Tongue (tissue), 2 donors: ENCODE measurements around the gene IL1B. TPM values are rescaled to one million over a fixed set of nuclear protein-coding genes. Genes with fewer than 3 reads are reported as not detected.
A peak's percentile ranks its signal among the peaks of the same experiment; 100 is the strongest.

ENCODE experiments used
- DNase-seq: peaks from one replicate; pipeline ENCODE4 v3.0.0-alpha.2; 2015
- total RNA-seq: library from RNA; depleted of rRNA; stranded (reverse); fragments of >200 nt; gene quantifications from one replicate; pipeline ENCODE4 v1.2.3, GENCODE V29; 2014

IL1B gene
- total RNA-seq, 1 donor from 2014 or later = 0.21 TPM

DNA sequence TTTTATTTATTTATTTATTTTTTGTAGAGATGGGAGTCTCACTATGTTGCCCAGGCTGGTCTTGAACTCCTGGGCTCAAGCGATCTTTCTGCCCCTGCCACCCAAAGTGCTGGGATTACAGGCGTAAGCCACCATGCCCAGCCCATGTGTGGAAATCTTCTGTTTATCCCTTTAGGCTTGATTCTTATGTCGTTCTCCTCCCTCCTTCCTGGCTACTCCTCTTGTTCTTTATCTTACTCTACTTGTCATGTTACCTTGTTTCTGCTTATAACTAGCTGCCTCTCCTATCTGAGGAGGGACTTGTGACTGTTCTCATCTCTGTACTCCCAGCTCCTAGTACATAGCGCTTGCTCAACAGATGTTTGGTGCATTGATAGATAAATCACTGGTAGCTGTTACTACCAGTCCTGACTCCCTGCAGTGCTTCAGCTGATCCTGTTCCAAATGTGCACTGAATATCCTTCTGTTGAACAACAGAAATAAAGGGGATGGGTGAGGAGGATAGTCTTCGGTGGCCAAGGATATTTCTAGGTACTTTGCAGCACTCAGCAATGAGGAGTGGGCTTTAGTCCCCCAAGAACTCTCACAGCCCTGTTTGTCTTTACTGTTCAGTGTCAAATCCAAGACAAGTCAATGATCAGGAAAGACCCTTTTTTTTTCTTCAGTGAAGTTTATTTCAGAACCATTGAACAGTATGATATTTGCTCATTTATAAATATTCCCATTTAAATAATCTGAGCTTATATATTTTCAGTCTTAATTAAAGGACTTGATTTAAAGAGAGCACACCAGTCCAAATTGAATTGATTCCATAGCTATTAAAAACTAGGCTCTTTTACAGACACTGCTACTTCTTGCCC is 7.2 kb downstream of the IL1B start:
- no peak for DNase-seq

DNA sequence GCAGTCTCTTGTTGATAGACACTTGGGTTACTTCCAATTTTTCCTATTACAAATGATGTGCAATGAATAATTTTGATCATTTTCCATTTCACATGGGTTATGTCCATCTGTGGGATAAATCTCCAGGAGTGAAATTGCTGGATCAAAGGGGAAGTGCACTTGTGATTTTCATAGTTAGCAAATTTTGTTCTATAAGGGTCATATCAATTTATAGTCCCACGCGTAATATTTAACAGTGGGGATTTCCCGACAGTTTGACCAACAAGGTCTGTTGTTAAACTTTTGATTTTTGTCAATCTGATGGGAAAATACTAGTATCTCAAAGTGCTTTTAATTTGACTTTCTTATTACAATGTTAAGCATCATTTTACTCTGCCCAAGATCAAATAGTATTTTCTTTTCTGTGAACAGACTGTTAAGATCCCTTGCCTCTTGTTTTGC is 8.3 kb downstream of the IL1B start:
- no peak for DNase-seq

DNA sequence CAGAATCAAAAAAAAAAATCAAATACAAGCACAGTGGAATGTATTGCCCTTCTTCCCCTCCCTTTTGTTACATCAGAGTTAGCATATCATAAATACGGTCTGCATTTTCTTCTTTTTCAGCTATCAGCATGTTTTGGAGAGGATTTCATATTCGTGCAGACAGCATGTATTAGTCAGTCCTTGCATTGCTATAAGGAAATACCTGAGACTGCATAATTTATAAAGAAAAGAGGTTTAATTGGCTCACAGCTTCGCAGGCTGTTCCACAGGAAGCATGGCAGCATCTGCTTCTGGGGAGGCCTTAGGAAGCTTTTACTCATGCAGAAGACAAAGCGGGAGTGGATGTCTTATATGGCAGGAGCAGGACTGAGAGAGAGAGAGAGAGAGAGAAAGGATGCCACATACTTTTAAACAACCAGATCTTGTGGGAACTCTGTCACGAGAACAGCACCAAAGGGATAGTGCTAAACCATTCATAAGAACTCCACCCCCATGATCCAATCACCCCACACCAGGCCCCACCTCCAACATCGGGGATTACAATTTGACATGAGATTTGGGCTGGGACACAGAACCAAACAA is 8.9 kb downstream of the IL1B start:
- DNase-seq = no peak

DNA sequence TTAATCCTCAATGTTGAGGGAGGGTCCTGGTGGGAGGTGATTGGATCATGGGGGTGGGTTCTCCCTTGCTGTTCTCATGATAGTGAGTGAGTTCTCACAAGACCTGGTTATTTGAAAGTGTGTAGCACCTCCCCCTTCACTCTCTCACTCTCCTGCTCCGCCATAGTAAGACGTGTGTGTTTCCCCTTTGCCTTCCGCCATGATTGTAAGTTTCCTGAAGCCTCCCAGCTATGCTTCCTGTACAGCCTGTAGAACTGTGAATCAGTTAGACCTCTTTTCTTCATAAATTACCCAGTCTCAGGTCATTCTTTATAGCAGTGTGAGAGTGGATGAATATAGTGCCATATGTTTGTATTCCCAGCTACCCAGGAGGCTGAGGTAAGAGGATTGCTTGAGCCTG is 9.6 kb downstream of the IL1B start:
- DNase-seq = no peak

DNA sequence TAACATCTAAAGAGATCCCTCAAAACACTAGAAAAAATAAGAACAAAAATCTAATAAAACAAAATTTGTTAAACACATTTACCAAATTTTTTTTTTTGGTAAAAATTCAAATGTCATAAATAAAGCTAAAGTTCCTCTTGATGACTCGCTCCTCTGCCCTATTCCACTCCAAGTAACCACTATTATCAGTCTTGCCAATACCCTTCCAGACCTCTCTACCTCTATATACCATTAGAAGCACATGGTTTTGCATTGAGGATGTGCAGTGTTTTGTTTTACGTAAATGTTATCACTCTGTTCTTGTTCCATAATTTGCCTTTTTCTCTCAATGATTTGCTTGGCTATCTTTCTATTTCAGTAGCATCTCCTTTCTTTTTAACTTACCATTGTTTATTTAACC is 10.9 kb downstream of the IL1B start:
- no peak for DNase-seq

DNA sequence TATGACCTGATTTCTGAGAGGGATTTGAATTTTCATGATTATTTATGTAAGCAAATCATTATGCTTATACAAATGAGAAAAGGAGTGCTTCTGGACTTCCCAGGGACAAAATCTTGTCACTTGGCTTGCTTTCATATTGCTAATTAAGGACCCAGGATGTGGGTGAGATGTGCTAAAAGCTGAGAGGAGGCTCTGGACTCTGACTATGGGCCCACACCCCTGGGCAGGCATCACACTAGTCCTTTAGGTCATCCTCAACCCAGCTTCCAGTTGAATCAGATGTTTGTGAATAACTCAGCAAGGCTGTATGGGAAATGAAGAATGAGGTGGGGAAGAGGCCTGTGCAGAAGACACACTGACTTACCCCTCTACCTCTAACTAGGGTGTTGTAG is 11.9 kb downstream of the IL1B start:
- no peak for DNase-seq

DNA sequence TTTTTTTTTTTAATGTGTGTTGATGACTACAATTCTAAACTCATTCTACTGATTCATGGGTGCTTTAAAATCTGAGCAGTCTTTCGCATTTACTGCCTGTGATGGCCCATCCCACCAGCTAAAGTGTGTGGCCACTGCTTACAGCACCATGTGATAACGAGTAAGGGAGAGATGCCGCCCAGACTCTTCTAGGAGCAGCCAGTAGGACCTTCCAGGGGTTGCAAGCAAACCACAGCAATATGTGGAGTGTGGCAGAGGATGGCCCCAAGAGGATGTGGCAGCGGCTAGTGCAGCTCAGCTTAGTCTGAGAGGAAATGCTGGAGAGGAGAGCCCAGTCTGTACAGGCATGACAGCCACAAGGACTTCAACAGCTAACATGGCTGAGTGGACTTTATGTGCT is 14.9 kb downstream of the IL1B start:
- no peak for DNase-seq

DNA sequence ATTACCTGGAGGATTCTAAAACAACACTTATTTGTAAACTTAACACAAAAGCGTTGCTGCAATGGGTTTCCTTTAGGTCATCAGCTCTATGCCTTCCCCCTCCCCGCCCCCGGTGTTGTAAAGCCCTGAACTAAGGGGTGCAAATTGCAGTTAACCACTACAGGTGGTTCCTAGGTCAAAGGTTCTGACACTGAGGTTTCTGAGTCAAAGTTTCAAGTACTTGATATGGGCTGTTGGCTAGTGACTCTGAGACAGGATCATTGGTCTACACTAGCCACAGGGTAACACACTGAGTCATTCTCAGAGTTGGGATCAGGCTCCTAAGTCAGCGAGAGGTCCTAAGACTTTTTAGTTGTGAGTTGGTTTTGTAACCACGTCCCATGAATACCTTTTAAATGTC is 15.4 kb downstream of the IL1B start:
- no peak for DNase-seq

DNA sequence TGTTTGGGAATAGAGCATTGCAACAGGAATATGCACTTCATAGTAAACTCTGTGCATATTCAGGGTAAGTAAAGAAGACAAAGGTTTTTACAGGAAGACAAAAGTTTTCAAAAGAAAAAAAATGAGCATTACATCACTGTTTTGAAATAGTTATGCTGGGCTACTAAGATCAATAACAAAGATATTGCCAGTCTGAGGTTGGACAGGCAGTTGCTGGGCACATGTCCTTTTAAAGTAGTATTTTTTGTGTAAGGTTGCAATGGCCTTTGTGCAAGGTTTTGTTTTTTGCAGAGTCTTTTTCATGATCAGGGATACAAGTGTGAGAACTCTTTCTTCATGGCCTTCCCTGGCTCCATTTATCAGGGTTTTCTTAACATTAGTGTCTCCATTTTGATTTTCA is 16.2 kb downstream of the IL1B start:
- no peak for DNase-seq

DNA sequence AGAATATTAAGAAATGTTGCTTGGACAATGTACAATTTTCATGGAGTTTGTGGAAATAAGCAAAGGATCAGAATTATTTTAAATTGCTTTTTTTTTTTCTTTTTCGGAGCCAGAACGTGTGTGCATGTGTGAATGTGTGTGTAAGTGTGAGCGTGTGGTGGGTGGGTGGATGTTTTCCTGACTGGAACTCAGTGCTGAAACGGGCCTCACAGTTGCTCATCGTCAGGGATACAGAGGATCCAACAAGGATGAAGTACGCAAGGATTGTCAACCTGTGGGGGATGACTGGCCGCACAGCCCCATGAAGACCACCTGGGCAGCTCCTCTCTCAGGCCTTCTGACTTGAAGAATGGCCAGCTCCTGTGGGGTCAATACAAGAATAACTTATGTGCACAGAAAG is 17.5 kb downstream of the IL1B start:
- DNase-seq = no peak

DNA sequence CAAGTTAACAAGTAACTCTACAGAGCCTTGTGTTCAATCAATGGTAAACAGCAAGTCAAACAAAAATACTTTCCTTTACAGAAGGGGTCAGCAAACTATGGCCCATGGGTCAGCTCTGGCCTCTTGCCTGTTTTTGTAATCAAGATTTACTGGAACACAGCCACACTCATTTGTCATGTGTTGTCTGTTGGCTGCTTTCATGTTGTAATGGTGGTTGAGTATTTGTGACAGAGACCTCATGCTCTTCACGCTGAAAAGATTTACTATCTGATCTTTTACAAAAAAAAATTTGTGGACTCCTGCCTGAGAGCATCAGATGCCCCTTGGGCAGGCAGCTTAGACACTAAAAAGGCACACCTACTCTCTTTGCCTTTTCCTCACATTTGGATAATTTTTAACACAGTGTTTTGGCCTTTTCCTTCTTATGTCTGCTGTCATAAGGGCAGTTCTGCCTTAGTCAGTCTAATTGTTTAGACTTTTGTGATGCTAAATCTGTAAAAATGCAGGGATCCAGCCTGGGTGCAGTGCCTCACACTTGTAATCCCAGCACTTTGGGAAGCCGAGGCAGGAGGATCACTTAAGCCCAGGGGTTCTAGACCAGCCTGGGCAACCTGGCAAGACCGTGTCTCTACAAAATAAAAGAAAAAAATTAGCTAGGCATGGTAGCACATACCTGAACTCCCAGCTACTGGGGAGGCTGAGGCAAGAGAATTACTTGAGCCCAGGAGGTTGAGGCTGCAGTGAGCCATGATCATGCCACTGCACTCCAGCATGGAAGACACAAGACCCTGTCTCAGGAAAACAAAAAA is 18.3 kb downstream of the IL1B start:
- no peak for DNase-seq

DNA sequence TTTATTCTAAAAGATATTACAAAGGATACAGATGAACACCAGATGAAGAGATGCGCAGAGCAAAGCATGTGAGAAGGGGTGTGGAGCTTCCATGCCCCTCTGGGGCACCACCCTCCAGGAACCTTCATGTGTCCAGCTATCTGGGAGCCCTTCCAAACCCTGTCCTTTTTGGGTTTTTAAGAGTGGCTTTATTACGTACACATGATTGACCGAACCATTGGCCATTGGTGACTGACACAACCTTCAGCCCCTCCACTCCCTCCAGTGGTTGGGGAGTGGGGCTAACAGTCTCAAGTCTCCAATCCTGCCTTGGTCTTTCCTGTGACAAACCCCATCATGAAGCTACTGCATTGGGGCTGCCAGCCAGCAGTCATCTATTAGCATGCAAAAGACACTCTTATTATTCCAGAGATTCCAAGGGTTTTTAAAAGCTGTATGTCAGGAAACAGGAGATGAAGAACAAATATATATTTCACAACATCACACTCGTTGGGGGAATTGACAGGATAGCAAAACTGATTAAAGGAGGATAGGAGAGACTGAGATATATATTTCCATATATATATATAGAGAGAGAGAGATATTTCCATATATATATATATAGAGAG is 19.4 kb downstream of the IL1B start:
- DNase-seq = no peak

DNA sequence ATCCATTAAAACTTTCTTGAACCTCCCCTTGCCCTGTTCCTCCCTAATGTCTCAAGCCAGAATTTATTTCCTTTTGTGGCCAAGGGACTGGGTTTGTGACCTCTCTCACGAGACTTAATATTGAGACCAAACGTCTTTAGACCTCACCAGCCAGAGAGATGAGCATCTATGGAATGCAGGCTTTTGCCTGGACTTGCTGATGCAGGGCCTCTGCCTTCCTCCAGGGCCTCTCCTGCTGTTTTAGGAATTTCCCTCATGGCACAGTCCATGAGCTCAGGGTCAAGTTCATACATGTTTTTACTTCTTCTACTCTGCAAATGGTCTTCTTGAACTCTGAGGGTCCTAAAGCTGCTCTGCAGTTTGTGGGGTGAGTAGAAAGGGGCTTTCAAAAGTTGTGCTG is 22.3 kb downstream of the IL1B start:
- peak; percentile 25 for DNase-seq

DNA sequence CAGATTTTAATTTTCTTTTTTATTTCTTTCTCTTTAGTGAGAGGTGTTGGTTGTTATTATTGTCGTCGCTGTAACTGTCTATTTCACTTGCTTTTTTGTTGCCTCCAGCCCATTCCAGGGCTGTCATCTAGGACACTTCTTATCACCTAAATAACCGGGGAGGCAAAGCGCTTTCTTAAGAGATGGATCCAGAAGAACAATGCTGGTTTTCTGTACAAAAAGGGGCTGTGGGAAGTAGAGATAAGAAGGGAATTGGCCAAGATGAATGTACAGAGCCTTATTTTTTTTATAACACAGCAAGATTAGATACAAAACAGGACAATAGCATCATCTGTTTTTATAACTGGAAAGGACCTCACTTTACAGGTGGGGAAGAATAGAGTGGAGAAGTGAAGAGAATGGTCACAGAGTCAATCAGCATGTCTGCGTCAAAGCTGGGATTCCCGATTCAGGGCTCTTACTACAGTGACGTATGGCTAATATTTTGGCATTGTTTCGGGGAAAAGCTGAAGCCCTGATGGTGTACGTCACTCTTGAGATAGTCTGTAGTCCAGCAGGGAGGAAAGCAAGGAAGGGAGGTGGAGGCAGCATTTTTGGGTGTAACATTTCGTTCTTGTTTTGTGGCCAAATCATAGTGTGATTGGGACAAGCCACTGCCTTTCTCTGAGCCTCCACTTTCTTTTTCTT is 23.2 kb downstream of the IL1B start:
- DNase-seq = no peak

DNA sequence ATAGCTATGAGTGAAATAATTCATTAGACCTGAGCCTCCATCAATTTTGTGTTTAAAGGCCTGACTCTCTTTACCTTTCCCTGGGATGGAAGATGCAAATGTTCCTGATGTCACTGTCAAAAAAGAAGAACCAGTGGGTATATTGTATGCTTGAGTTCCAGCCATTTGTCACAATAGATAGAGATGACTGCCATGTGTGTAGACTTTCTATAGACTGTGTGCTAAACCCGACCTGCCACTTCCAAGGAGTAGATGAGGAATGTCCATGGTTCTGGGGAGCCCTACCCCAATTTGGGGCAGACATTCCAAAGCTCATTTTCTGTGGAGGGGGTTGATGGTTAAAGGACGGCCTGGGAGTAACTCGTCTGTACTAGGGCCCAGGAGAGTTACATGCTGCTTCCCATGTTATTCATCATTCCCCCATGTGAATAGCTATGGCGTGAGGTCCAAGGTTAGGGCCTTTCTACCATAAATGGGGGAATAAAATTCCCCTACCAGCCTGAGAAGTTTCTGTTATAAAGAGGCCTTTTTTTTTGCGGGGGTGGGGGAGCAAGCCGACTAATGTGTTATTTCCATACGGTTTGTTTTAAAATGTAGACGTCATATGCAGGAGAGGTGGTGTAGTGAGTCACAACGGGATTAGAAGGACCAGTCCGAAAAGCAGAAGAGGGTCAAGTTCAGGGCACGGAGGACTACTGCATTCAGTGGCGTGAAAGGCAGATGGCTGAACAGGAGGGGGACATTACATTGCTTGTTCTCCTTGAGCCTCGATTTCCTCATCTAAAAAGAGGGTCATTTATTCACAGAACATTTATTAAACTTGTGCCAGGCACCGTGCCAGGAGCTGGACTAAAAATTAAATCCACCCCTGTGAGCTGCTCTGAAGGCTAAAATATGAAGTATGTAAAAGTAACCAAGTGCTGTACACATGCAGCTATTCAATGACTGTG is 24.0 kb downstream of the IL1B start:
- DNase-seq = no peak

DNA sequence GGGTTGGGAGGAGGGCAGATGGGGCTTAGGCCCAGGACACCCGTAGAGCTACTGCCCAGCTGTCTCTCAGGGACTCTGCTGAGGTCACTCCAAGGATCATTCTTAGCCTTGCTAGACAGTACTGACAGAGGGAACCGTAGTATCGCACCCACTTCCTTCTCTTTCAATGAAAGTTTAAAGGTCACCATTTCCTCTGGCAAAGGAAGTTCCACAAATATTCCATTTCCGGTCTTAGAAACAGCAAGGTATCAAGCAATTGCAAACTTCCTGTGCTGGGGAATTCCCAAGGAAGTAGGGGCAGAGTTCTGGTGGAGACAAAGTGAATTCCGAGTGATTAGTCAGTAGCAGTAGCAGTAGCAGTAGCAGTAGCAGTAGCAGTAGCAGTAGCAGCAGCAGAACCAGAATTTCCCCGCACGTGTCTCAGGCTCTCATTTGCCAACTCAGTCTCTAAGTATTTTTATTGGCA is 24.7 kb downstream of the IL1B start:
- peak; percentile 22 for DNase-seq

DNA sequence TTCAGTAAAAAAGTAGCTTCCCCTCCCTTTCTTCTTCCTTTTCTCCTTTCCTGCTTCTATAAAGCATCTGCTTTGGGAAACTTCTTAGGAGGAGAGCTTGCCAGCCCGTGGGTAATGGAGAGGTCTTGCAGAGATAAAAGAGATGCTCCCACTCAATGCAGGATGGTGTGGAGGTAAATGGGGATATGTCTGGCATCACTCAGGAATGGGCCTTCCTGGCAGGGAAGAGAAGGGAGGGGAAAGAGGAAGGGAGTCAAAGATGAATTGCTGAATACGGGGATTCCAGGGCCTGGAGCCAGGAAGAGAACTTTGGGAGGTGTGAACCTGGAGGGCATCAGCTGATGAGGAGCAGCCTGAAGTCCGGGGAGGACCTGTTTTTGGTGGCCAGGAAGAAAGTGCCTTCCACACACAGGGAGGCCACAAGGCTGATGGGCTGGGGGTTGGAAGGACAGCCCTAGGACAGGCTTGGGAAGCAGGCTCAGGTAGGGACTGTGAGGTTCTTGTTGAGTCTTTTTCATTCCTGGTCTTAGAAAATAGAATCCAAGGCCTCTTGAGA is 25.2 kb downstream of the IL1B start:
- no peak for DNase-seq

DNA sequence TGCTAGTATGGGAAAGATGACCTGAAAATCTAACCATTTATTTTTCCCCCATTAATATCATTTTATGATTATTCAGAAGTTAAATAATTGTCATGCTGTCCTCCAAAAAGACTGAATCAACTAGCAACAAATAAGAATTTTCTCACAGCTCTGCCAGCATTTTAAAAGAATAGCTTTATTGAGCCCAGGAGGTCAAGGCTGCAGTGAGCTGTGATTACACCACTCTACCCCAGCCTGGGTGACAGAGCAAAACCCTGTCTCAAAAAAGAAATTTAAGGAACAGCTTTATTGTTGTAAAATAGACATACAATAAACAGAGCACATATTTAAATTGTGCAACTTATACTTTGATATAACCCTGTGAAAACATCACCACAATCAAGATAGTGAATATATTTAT is 27.5 kb downstream of the IL1B start:
- DNase-seq = no peak

DNA sequence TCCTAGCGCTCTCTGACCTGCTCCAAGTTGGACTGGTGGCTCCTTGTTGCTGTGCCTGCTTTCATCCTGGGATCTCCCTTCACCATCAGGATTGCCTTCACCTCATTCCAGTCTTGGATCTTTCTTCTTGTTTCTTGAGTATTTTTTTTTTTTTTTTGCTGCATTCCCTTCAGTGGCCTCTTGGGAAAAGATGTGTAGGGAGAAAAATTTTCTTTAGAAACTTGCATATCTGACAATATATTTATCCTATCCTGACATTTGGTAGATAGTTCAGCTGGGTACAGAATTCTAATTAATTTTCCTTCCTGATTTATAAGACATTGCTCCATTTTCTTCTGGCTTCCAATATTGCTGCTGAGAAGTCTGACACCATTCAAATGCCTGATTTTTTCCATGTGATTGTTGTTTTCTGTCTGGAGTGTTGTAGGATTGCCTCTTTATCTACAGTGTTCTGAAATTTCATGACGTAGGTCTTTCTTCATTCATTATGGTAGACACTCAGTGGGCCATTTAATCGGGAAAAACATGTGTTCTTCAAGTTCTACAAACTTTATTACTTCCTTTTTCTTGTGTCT is 29.3 kb downstream of the IL1B start:
- no peak for DNase-seq

DNA sequence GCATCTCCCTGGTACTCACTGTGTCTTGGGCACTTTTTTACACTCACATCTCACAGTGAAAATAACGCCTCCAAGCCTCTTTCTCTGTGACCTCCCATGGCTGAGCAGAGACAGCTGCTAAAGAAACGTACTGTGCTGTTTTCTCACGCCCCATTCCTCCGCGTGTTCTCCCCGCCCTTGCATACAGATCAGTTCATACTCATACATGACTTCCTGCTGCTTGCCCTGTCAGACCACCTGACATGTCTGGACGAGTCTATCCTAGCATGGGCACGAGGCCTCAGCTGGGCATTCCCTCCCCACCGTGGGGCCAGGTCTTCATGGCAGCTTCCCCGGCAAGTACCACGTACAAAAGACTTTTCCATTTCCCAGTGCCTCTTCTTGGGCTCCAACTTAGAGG is 31.0 kb downstream of the IL1B start:
- DNase-seq = peak; percentile 16
